B cell (primary cell): ENCODE measurements around the gene HOXC4.

Experiments used
- EZH2 ChIP-seq: IDR thresholded peaks from 2 replicates; pipeline ENCODE4 v1.6.1; 2012; ENCODE audit warnings: borderline replicate concordance, low read depth, mild to moderate bottlenecking, moderate library complexity, low read length; ENCODE audit not compliant: insufficient read depth, poor library complexity, severe bottlenecking
- TF ChIP-seq, protein P1 (sequence below): fragments of 200-600 bp; IDR thresholded peaks from one replicate; pipeline ENCODE4 v1.8.0; 2022; ENCODE audit warnings: antibody characterized with exemption, mild to moderate bottlenecking

DNA sequence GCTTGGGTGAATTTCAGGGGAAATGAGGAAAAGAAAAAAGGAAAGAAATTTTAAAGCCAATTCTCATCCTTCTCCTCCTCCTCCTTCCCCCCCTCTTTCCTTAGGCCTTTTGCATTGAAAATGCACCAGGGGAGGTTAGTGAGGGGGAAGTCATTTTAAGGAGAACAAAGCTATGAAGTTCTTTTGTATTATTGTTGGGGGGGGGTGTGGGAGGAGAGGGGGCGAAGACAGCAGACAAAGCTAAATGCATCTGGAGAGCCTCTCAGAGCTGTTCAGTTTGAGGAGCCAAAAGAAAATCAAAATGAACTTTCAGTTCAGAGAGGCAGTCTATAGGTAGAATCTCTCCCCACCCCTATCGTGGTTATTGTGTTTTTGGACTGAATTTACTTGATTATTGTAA is 1.9 kb downstream of the HOXC4 start:
- TF ChIP-seq EZH2 = no peak
- TF ChIP-seq, protein P1, sequence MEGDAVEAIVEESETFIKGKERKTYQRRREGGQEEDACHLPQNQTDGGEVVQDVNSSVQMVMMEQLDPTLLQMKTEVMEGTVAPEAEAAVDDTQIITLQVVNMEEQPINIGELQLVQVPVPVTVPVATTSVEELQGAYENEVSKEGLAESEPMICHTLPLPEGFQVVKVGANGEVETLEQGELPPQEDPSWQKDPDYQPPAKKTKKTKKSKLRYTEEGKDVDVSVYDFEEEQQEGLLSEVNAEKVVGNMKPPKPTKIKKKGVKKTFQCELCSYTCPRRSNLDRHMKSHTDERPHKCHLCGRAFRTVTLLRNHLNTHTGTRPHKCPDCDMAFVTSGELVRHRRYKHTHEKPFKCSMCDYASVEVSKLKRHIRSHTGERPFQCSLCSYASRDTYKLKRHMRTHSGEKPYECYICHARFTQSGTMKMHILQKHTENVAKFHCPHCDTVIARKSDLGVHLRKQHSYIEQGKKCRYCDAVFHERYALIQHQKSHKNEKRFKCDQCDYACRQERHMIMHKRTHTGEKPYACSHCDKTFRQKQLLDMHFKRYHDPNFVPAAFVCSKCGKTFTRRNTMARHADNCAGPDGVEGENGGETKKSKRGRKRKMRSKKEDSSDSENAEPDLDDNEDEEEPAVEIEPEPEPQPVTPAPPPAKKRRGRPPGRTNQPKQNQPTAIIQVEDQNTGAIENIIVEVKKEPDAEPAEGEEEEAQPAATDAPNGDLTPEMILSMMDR = no peak
